K562 (cell line): ENCODE measurements around the gene PTX3. TPM values are rescaled to one million over a fixed set of nuclear protein-coding genes. Genes with fewer than 3 reads are reported as not detected.

Experiments used
- ATAC-seq: fragments of 200-7000 bp; cut with Tn5 transposase; 3 replicates; pipeline ENCODE4 v1.9.1; 2020; ENCODE audit warnings: moderate library complexity
- BruUV-seq: library from RNA; stranded (reverse); fragments of 400-500 nt; replicated peaks from 2 replicates; lab custom pipeline; 2021; lab: Mats Ljungman, UMichigan
- CTCF ChIA-PET: fragments of 300-600 bp; formaldehyde crosslinking; extraction: SDS; loops from one replicate; lab custom pipeline; 2021; ENCODE audit warnings: low intra/inter-chr PET ratio; lab: Yijun Ruan, JAX
- POLR2A ChIA-PET: fragments of 300-600, 350-650 bp; sonication (Branson Sonifier 250); formaldehyde crosslinking; extraction: SDS; loops from one replicate; lab custom pipeline; 2021; ENCODE audit warnings: antibody characterized with exemption, inconsistent platforms; lab: Yijun Ruan, JAX
- DNase-seq, 4 experiments: peaks; one replicate each; pipeline versions ENCODE4 v3.0.0 to v3.0.0-alpha.2; 2011 to 2018; ENCODE audit warnings: low spot score in 3 of 4, mixed read lengths in 3 of 4; ENCODE audit errors: extremely low read depth in 1 of 4
- FAIRE-seq: peaks from 2 replicates; lab custom pipeline; 2011; peaks lifted over from hg19 to GRCh38; lab: Jason Lieb, UNC
- H2AFZ ChIP-seq: 2 replicates; pipeline ENCODE4 v1.6.0; 2011; ENCODE audit warnings: low read depth, low read length, control low read depth, inconsistent platforms
- H3K27ac ChIP-seq: fragments of 200-600 bp; 3 replicates; pipeline ENCODE4 v1.8.0; 2011; ENCODE audit warnings: low read depth, mild to moderate bottlenecking, control low read depth, inconsistent platforms, low read length, moderate library complexity, mixed read lengths; ENCODE audit errors: extremely low read depth
- H3K27me3 ChIP-seq, 2 experiments: fragments of 300-600 bp in 1 of 2; 2 replicates in 1 of 2; 3 replicates in 1 of 2; pipeline versions ENCODE4 v1.6.0 to v1.8.0; 2011; ENCODE audit warnings: inconsistent platforms in 2 of 2, low read length in 2 of 2, mild to moderate bottlenecking in 1 of 2, mixed read lengths in 1 of 2, moderate library complexity in 1 of 2; ENCODE audit not compliant: control insufficient read depth in 2 of 2, insufficient read depth in 2 of 2
- H3K36me3 ChIP-seq: fragments of 300-600 bp; 3 replicates; pipeline ENCODE4 v1.8.0; 2011; ENCODE audit warnings: mild to moderate bottlenecking, low read length, inconsistent platforms; ENCODE audit not compliant: control insufficient read depth, insufficient read depth
- H3K4me1 ChIP-seq, 2 experiments: fragments of 200-600 bp in 1 of 2; replicated peaks in 1 of 2; 2 replicates in 1 of 2; 3 replicates in 1 of 2; pipeline versions ENCODE4 v1.5.1 to v1.8.0; 2011; ENCODE audit warnings: inconsistent platforms in 2 of 2, low read length in 2 of 2, mild to moderate bottlenecking in 1 of 2, mixed read lengths in 1 of 2, moderate library complexity in 1 of 2; ENCODE audit not compliant: control insufficient read depth in 2 of 2, insufficient read depth in 2 of 2
- H3K4me2 ChIP-seq: 2 replicates; pipeline ENCODE4 v1.6.1; 2011; ENCODE audit warnings: low read length, control low read depth, inconsistent platforms, mixed read lengths; ENCODE audit not compliant: insufficient read depth
- H3K4me3 ChIP-seq: fragments of 200-600 bp; sonication (generic), shearing (Covaris generic); 2 replicates; pipeline ENCODE4 v1.5.1; 2016; ENCODE audit warnings: control low read depth, inconsistent platforms
- H3K79me2 ChIP-seq: fragments of 200-600 bp; 3 replicates; pipeline ENCODE4 v1.8.0; 2011; ENCODE audit warnings: low read length, inconsistent platforms; ENCODE audit not compliant: control insufficient read depth, insufficient read depth
- H3K9ac ChIP-seq, 2 experiments: 2 replicates each; pipeline versions ENCODE4 v1.6.0 to v1.6.1; 2011; ENCODE audit warnings: low read depth in 2 of 2, low read length in 2 of 2, control low read depth in 1 of 2, inconsistent platforms in 1 of 2, mild to moderate bottlenecking in 1 of 2, mixed read lengths in 1 of 2; ENCODE audit not compliant: insufficient read depth in 1 of 2
- H3K9me1 ChIP-seq: one replicate; pipeline ENCODE4 v1.6.0; 2011; ENCODE audit warnings: inconsistent platforms, mild to moderate bottlenecking, low read length, moderate library complexity; ENCODE audit not compliant: control insufficient read depth, insufficient read depth
- H3K9me3 ChIP-seq: replicated peaks from 2 replicates; pipeline ENCODE4 v1.5.1; 2011; ENCODE audit warnings: low read depth, low read length, inconsistent platforms; ENCODE audit not compliant: control insufficient read depth, insufficient read depth
- H4K20me1 ChIP-seq: replicated peaks from 2 replicates; pipeline ENCODE4 v1.6.1; 2011; ENCODE audit warnings: low read length, inconsistent platforms, mixed read lengths; ENCODE audit not compliant: control insufficient read depth, insufficient read depth
- PKNOX1 ChIP-seq: fragments of 450-650 bp; IDR thresholded peaks from 2 replicates; pipeline ENCODE4 v1.6.1; 2016
- POU5F1 ChIP-seq: fragments of 150-350 bp; IDR thresholded peaks from 2 replicates; pipeline ENCODE4 v1.6.1; 2014; ENCODE audit warnings: borderline replicate concordance, low read length, low read depth, mild to moderate bottlenecking; ENCODE audit not compliant: partially characterized antibody
- RERE ChIP-seq: sonication (generic); formaldehyde crosslinking; IDR thresholded peaks from 2 replicates; pipeline ENCODE4 v1.8.0; 2023; ENCODE audit warnings: missing genetic modification reagents, mild to moderate bottlenecking, borderline replicate concordance
- REST ChIP-seq, 2 experiments: fragments of 450-650 bp; formaldehyde crosslinking in 1 of 2; IDR thresholded peaks; 2 replicates each; pipeline versions ENCODE4 v1.4.0 to v1.6.1; 2014 to 2020; ENCODE audit warnings: mild to moderate bottlenecking in 2 of 2, borderline replicate concordance in 1 of 2, low read depth in 1 of 2
- in situ Hi-C: fragments of 300-500 bp; cut with MboI; formaldehyde crosslinking; loops from 4 replicates; pipeline ENCODE4 v1.15.0; 2018; ENCODE audit warnings: inconsistent platforms, mixed read lengths
- intact Hi-C: fragments of 100-400 bp; cut with micrococcal nuclease; formaldehyde crosslinking; loops from 2 replicates; pipeline ENCODE4 v1.14.2; 2022
- polyA plus RNA-seq, 8 experiments: library from polyadenylated mRNA; depleted of rRNA in 4 of 8; stranded (reverse) in 5 of 8; unstranded in 3 of 8; fragments of >200 nt; fragmentation: Nextera tagmentation in 2 of 8; fragmentation: Illumina TruSeq in 1 of 8; extraction: Ambion mirVana in 2 of 8; extraction: Trizol in 1 of 8; gene quantifications; 2 replicates each; pipeline versions ENCODE4 v1.2.1 to v1.2.3, GENCODE V29; 2011 to 2014; ENCODE audit warnings: inconsistent platforms in 1 of 8, missing spikeins in 1 of 8
- total RNA-seq, 7 experiments: library from RNA; depleted of rRNA in 6 of 7; stranded (reverse); fragments of >200 nt in 6 of 7; fragmentation: Illumina TruSeq in 2 of 7; extraction: Trizol in 2 of 7; gene quantifications; 2 replicates each; pipeline versions ENCODE4 v1.2.1 to v1.2.3, GENCODE V29; 2011 to 2021; ENCODE audit warnings: low replicate concordance in 1 of 7

Gene PTX3
- total and polyA plus RNA-seq, 9 of the 15 experiments (the other 6 are each of a cell fraction or from before 2014, with no cell fraction given): 0.04 to 0.33 (median 0.15) TPM; not detected in 2

- TF ChIP-seq RERE (CRISPR knock-in tag): no peak
- TF ChIP-seq, all 486 proteins: peak for 0
Observed at GRCh38 chr3:157487339-157487738, 50.7 kb downstream of the PTX3 start (continued).

- H3K36me3 ChIP-seq: no peaks in the 10 kb centered on the region
- CTCF ChIA-PET: no interaction called here
- no peaks in the 10 kb centered on the region for H3K4me1 ChIP-seq
- BruUV-seq: no TSS peak
- in situ Hi-C loops: no loop called here
- peak; percentile 52 for TF ChIP-seq PKNOX1
- no peak for TF ChIP-seq POU5F1
- TF ChIP-seq REST (IDR thresholded peaks at IDR 0.05; ENCODE audit: borderline replicate concordance): peak; percentile 28; the same call in 1 of the 2 replicates
- TF ChIP-seq REST (CRISPR knock-in tag; IDR thresholded peaks at IDR 0.05; ENCODE audit: low read depth): no peak
- H2AFZ ChIP-seq: no peak overlapping the region
- no peak for DNase-seq
- H3K4me2 ChIP-seq: no peak overlapping the region
- H3K27me3 ChIP-seq: no peaks in the 10 kb centered on the region
- no peak for ATAC-seq
- H3K9me1 ChIP-seq: no peaks in the 10 kb centered on the region
- H3K9ac ChIP-seq: no peak overlapping the region
- H3K9me3 ChIP-seq: no peaks in the 10 kb centered on the region
- no peaks in the 10 kb centered on the region for H4K20me1 ChIP-seq
- intact Hi-C loops: no loop called here
- POLR2A ChIA-PET: no interaction called here
- no peaks in the 10 kb centered on the region for H3K79me2 ChIP-seq
- no peak overlapping the region for H3K27ac ChIP-seq
- peak; percentile 37 for FAIRE-seq
- no peak overlapping the region for H3K4me3 ChIP-seq
Observed at GRCh38 chr3:157488144-157488543, 51.5 kb downstream of the PTX3 start.
